Spleen (tissue), 11 donors: ENCODE data around the gene KRT8. TPM values are rescaled to one million over a fixed set of nuclear protein-coding genes. Genes with fewer than 3 reads are reported as not detected.

Experiments used
- DNase-seq: peaks from one replicate; pipeline ENCODE4 v3.0.0-alpha.2; 2020
- H3K27ac ChIP-seq, 8 donors: fragments of 200-600 bp; sonication (generic) in 7 of 8; 1 replicate in 4 of 8; 2 replicates in 4 of 8; pipeline versions ENCODE4 v1.5.0 to v1.8.0; 2016 to 2021; ENCODE audit warnings: inconsistent platforms in 4 of 8, mild to moderate bottlenecking in 4 of 8, moderate library complexity in 1 of 8
- H3K27me3 ChIP-seq, 7 donors: fragments of 200-600 bp; sonication (generic) in 6 of 7; replicated peaks in 1 of 7; 1 replicate in 4 of 7; 2 replicates in 3 of 7; pipeline versions ENCODE4 v1.5.0 to v1.8.0; 2016 to 2021; ENCODE audit warnings: inconsistent platforms in 3 of 7, mild to moderate bottlenecking in 1 of 7
- H3K36me3 ChIP-seq, 6 donors: fragments of 200-600 bp; sonication (generic) in 5 of 6; 1 replicate in 4 of 6; 2 replicates in 2 of 6; pipeline versions ENCODE4 v1.5.0 to v1.8.0; 2016 to 2021; ENCODE audit warnings: inconsistent platforms in 2 of 6
- H3K4me1 ChIP-seq, 6 donors: fragments of 200-600 bp; sonication (generic) in 5 of 6; 1 replicate in 3 of 6; 2 replicates in 3 of 6; pipeline versions ENCODE4 v1.5.0 to v1.8.0; 2016 to 2021; ENCODE audit warnings: inconsistent platforms in 3 of 6
- H3K4me3 ChIP-seq, 8 donors: fragments of 200-600 bp; sonication (generic) in 7 of 8; 1 replicate in 4 of 8; 2 replicates in 4 of 8; pipeline versions ENCODE4 v1.5.0 to v1.8.0; 2016 to 2021; ENCODE audit warnings: inconsistent platforms in 4 of 8, mild to moderate bottlenecking in 4 of 8, moderate library complexity in 2 of 8
- H3K9me3 ChIP-seq, 8 donors: fragments of 200-600 bp; sonication (generic) in 7 of 8; 1 replicate in 4 of 8; 2 replicates in 4 of 8; pipeline versions ENCODE4 v1.5.0 to v1.8.0; 2016 to 2021; ENCODE audit warnings: inconsistent platforms in 4 of 8
- POLR2A ChIP-seq, 3 donors: fragments of 450-650 bp; IDR thresholded peaks; one replicate each; pipeline ENCODE4 v1.5.1; 2017; ENCODE audit warnings: antibody characterized with exemption in 3 of 3, mild to moderate bottlenecking in 1 of 3
- POLR2AphosphoS5 ChIP-seq, 3 donors: sonication (generic); formaldehyde crosslinking; IDR thresholded peaks; one replicate each; pipeline ENCODE4 v1.5.1; 2017; ENCODE audit warnings: antibody characterized with exemption in 3 of 3
- whole genome bisulfite sequencing, 5 donors: extraction: QIAGEN DNeasy Blood & Tissue Kit in 3 of 5; methylation state at CpG; one replicate each; pipeline versions ENCODE4 v1.1.5 to v1.1.7; 2013 to 2018; 5-methylcytosine and 5-hydroxymethylcytosine counted together
- intact Hi-C: fragments of 100-400 bp; cut with DNase I; formaldehyde crosslinking; loops from one replicate; pipeline ENCODE4 v1.15.0; 2023; ENCODE audit warnings: low total_unique reads
- polyA plus RNA-seq, 3 donors: library from polyadenylated mRNA; stranded (reverse); fragments of 200-250 nt; gene quantifications; one replicate each; pipeline ENCODE4 v1.2.1, GENCODE V29; 2013
- total RNA-seq, 7 donors: library from RNA; depleted of rRNA in 3 of 7; stranded (reverse); fragments of >200 nt in 3 of 7; fragmentation: NEBNext Ultra II Directional in 4 of 7; extraction: Animal tissue kit (Norgen Biotek cat#: 25700) in 4 of 7; gene quantifications; one replicate each; pipeline versions ENCODE4 v1.1.0 to v1.2.1, GENCODE V29; 2016 to 2021
- TF ChIP-seq, protein P1 (sequence below), 11 experiments: fragments of 200-600 bp in 7 of 11; fragments of 450-650 bp in 4 of 11; sonication (generic) in 4 of 11; IDR thresholded peaks in 8 of 11; conservative IDR thresholded peaks in 3 of 11; 1 replicate in 7 of 11; 2 replicates in 4 of 11; pipeline versions ENCODE4 v1.4.0 to v1.8.0; 2016 to 2021; ENCODE audit warnings: antibody characterized with exemption in 11 of 11, inconsistent platforms in 4 of 11, mild to moderate bottlenecking in 1 of 11
- donor health status: healthy with polysubstance abuse.
- donor health status: DM: no; HTN: no; CAD: no; lungs with moderate emphysema.
- donor health status: DM: no; HTN: no; CAD: no.
- donor health status: Bipolar disorder and iron deficiency.
- donor health status: healthy.
- donor health status: DM: no; HTN: no; CAD: no.
- donor health status: DM: yes; HTN: yes; CAD: no.

Gene KRT8
- total and polyA plus RNA-seq, 10 donors, result 10.0 to 23.1 (median 18.9) TPM

DNA sequence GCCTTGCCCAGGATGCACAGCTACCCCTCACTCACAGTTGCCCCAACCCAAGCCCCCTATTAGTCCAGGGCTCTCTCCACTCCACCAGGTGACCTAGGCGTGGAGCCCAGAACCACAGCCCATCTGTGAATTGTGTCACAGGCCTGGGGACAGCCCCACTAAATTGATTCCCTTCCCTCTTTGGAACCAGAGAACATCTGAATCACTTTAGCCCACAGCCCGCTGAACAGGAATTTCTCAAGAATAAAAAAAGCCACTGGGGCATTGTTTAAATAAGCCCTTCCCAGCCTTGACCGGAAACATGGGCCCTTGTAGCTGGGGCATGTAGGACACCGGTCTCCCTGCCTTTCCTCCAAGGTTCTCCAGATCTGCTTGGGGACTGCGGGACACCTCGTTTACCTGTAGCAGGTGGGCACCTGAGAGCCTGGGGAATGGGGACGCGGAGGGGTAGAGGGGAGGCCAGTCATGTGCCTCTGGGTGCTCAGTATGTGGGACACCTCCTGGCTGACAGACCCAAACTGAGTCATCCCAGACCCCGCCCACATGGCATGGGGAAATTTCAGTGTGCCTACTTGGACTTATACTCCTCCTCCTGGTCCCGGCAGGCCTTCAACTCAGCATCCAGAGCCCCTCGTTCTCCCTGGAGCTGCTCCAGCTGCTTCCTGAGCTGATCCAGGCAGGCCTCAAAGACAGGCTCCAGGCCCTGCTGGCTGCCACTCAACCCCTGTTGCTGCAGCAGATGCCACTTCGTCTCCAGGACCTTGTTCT is 57.4 kb downstream of the KRT8 start:
- 73 to 85% (median 79%) methylated on average over 6 to 12 of the region's 12 CpGs for WGBS, 5 donors
- no peak for TF ChIP-seq POLR2AphosphoS5 (IDR thresholded peaks at IDR 0.05)
- TF ChIP-seq, protein P1, sequence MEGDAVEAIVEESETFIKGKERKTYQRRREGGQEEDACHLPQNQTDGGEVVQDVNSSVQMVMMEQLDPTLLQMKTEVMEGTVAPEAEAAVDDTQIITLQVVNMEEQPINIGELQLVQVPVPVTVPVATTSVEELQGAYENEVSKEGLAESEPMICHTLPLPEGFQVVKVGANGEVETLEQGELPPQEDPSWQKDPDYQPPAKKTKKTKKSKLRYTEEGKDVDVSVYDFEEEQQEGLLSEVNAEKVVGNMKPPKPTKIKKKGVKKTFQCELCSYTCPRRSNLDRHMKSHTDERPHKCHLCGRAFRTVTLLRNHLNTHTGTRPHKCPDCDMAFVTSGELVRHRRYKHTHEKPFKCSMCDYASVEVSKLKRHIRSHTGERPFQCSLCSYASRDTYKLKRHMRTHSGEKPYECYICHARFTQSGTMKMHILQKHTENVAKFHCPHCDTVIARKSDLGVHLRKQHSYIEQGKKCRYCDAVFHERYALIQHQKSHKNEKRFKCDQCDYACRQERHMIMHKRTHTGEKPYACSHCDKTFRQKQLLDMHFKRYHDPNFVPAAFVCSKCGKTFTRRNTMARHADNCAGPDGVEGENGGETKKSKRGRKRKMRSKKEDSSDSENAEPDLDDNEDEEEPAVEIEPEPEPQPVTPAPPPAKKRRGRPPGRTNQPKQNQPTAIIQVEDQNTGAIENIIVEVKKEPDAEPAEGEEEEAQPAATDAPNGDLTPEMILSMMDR (IDR thresholded peaks at IDR 0.05 in 8 of 11, conservative IDR thresholded peaks at IDR 0.05 in 3 of 11), result no peak
- TF ChIP-seq POLR2A (IDR thresholded peaks at IDR 0.05), result no peak
- peak; percentile 56 for DNase-seq
- intact Hi-C loops, result no loop called here
- H3K9me3 ChIP-seq, result no peaks in the 10 kb centered on the region
- no peak overlapping the region for H3K27ac ChIP-seq
- H3K27me3 ChIP-seq, result peaks cover 0 to 18% (median 0%) of the 10 kb centered on the region in 7 donors
- no peak overlapping the region for H3K4me3 ChIP-seq
- H3K4me1 ChIP-seq, result no peaks in the 10 kb centered on the region
- no peaks in the 10 kb centered on the region for H3K36me3 ChIP-seq

Other genes starting within 250 kb of the KRT8 start
- 1 to 10 TPM in 2 of 7 donors, under 1 TPM in 3, not detected in 2; 0.58 to 2.4 (median 0.68) TPM for gene KRT1, start 224.7 kb downstream of the KRT8 start, total RNA-seq
- gene KRT1, start 224.7 kb downstream of the KRT8 start, polyA plus RNA-seq, result under 1 TPM in 1 of 3 donors, not detected in 2; 0.05 TPM
- not detected for gene KRT77, start 201.6 kb downstream of the KRT8 start, total RNA-seq
- gene KRT77, start 201.6 kb downstream of the KRT8 start, polyA plus RNA-seq, result under 1 TPM in 1 of 3 donors, not detected in 2; 0.03 TPM
- gene KRT76, start 127.7 kb downstream of the KRT8 start, total RNA-seq, result not detected
- gene KRT76, start 127.7 kb downstream of the KRT8 start, polyA plus RNA-seq, result not detected
- gene KRT3, start 109.0 kb downstream of the KRT8 start, total RNA-seq, result not detected
- not detected for gene KRT3, start 109.0 kb downstream of the KRT8 start, polyA plus RNA-seq
- gene KRT4, start 91.0 kb downstream of the KRT8 start, total RNA-seq, result under 1 TPM in 1 of 7 donors, not detected in 6; 0.37 TPM
- gene KRT4, start 91.0 kb downstream of the KRT8 start, polyA plus RNA-seq, result 1 to 10 TPM in 2 of 3 donors, under 1 TPM in 1; 0.55 to 3.4 (median 1.4) TPM
- under 1 TPM in 1 of 7 donors, not detected in 6; 0.37 TPM for gene KRT79, start 70.8 kb downstream of the KRT8 start, total RNA-seq
- gene KRT79, start 70.8 kb downstream of the KRT8 start, polyA plus RNA-seq, result under 1 TPM in 2 of 3 donors, not detected in 1; 0.15 to 0.19 TPM
- not detected for gene KRT78, start 56.1 kb downstream of the KRT8 start, total RNA-seq
- under 1 TPM in 2 of 3 donors, not detected in 1; 0.24 to 0.83 TPM for gene KRT78, start 56.1 kb downstream of the KRT8 start, polyA plus RNA-seq
- gene KRT18, start 44.0 kb upstream of the KRT8 start, total RNA-seq, result 10 to 100 TPM; 23.3 to 57.2 (median 26.0) TPM
- 10 to 100 TPM; 16.8 to 23.0 (median 18.4) TPM for gene KRT18, start 44.0 kb upstream of the KRT8 start, polyA plus RNA-seq
- gene EIF4B, start 101.4 kb upstream of the KRT8 start, total RNA-seq, result 100 to 1,000 TPM; 379 to 490 (median 468) TPM
- 100 to 1,000 TPM; 105 to 132 (median 119) TPM for gene EIF4B, start 101.4 kb upstream of the KRT8 start, polyA plus RNA-seq
- 100 to 1,000 TPM in 6 of 7 donors, 10 to 100 TPM in 1; 72.4 to 301 (median 170) TPM for gene TNS2, start 145.0 kb upstream of the KRT8 start, total RNA-seq
- gene TNS2, start 145.0 kb upstream of the KRT8 start, polyA plus RNA-seq, result 100 to 1,000 TPM in 1 of 3 donors, 10 to 100 TPM in 2; 36.6 to 159 (median 67.5) TPM
- gene SPRYD3, start 174.3 kb upstream of the KRT8 start, total RNA-seq, result 10 to 100 TPM; 29.2 to 44.5 (median 36.4) TPM
- 10 to 100 TPM; 10.8 to 31.0 (median 15.9) TPM for gene SPRYD3, start 174.3 kb upstream of the KRT8 start, polyA plus RNA-seq
- gene IGFBP6, start 192.6 kb upstream of the KRT8 start, total RNA-seq, result 100 to 1,000 TPM in 2 of 7 donors, 10 to 100 TPM in 5; 35.2 to 183 (median 75.6) TPM
- 100 to 1,000 TPM in 2 of 3 donors, 10 to 100 TPM in 1; 37.1 to 144 (median 130) TPM for gene IGFBP6, start 192.6 kb upstream of the KRT8 start, polyA plus RNA-seq
- gene SOAT2, start 198.4 kb upstream of the KRT8 start, total RNA-seq, result under 1 TPM in 6 of 7 donors, not detected in 1; 0.37 to 0.80 (median 0.54) TPM
- gene SOAT2, start 198.4 kb upstream of the KRT8 start, polyA plus RNA-seq, result 1 to 10 TPM in 1 of 3 donors, under 1 TPM in 2; 0.52 to 2.2 (median 0.99) TPM